Tracheal epithelial cell (primary cell): ENCODE results near the gene VIPAS39. TPM values are rescaled to one million over a fixed set of nuclear protein-coding genes. Genes with fewer than 3 reads are reported as not detected.

Source experiments
- total RNA-seq: library from RNA; depleted of rRNA; stranded (reverse); fragments of >200 nt; gene quantifications from 2 replicates; pipeline ENCODE4 v1.2.1, GENCODE V29; 2014

VIPAS39 gene
- 12.4 and 17.8 TPM in 2 replicates for total RNA-seq

DNA sequence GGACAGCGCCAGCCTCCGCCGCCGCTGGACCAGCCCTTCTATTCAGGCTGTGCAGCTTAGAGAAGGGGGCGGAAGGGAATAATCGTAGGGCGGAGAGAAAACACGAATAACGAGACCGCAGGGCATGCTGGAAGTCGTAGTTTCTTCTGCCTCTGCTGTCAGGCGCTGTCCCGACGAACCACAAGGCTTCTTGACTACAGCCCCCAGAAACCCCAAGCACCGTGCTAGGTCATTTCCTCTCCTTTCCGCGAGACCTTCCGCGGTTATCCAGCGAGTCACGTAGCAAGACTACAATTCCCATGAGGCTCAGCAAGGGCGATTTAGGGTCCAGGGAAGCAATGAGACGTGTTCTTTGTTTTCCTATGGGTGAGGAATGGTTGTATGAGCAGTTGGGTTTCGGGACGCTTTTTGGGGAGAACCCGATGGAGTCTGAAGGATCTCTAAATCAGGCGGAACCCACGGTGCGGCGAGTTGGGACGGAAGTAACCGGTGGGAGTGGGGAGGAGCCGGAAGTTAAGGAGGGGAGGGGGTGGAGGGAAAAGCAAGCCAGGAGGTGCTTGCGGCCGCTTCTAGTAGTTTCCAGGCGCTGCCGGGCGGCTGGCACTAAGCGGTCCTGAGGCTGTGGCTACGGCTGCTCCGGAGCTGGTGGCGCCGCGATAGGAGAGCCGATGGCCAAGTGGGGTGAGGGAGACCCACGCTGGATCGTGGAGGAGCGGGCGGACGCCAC, at the start of gene VIPAS39, which contains the start of gene AHSA1:
TSS of gene VIPAS39 (minus strand) at position 80 of the 727 bp plus-strand sequence. CDS start 3,499 bp downstream, outside the sequence.
TSS of gene AHSA1 (plus strand) at position 572 of the 727 bp plus-strand sequence. CDS start at position 669, 97 bp downstream.

DNA sequence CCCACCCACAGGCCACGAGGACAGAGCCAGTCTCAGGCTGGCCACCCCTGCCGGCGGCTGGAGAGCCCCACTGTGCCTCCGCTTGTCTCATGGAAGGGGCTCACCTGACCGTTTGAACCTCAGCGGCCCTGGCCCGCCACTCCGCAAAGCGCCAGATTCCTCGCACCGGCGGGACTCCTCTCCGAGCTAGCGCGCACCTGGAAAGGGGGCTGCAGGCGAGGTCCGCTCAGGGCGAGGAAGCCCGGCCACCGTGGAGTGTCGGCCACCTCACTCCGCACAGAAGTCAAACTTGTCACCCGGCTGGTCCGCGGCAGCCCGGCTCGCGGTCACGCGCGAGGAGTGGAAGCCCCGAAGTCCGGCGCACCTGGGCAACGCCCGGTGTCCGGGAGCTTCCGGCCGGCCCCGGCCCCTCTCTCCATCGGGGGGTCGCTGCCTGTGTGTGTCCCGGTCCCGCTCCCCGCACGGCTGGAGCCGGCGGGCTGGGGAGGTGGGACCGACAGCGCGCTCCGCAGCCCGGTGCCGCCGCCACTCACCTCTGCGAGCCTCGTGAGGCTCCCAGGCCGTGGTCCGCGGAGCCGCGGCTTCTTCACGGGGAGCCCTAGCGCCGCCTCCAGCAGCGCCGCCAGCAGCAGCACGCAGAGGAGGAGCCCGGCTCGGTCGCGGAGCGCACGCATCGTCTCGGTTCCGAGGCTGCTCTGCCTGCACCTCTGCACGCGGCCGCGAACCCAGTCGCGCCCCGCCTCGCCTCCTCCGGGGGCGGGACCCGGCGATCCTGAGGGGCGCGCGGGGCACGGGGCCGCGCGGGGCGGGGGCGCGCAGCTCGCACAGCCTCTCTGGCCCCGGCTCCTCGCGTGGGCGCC, 40.9 kb upstream of the VIPAS39 start, which contains the start of gene ISM2:
TSS of gene ISM2 (minus strand) at position 697 of the 860 bp plus-strand sequence. CDS start at position 674, 23 bp downstream.

DNA sequence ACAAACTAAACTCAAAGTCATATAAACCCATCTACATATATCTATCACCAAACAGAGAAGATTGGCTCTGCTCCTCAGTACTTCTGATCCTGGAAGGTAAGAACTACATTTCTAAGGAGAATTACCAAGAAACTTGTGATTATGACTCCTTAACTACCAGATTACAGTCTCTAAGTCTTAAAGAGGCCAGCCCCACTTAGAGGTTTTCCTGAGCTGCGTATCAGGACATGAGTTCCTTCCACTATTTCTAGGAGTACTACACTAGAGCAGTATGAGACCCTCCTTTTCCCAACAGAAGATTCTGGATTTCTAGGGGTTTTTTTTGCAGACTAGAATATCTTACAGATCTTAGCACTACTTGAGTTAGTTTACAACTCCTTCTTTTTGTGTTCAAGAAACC, 34.0 kb downstream of the VIPAS39 start, which contains the start of gene NOXRED1:
TSS of gene NOXRED1 (minus strand) at position 101 of the 400 bp plus-strand sequence. CDS start 634 bp downstream, outside the sequence.

DNA sequence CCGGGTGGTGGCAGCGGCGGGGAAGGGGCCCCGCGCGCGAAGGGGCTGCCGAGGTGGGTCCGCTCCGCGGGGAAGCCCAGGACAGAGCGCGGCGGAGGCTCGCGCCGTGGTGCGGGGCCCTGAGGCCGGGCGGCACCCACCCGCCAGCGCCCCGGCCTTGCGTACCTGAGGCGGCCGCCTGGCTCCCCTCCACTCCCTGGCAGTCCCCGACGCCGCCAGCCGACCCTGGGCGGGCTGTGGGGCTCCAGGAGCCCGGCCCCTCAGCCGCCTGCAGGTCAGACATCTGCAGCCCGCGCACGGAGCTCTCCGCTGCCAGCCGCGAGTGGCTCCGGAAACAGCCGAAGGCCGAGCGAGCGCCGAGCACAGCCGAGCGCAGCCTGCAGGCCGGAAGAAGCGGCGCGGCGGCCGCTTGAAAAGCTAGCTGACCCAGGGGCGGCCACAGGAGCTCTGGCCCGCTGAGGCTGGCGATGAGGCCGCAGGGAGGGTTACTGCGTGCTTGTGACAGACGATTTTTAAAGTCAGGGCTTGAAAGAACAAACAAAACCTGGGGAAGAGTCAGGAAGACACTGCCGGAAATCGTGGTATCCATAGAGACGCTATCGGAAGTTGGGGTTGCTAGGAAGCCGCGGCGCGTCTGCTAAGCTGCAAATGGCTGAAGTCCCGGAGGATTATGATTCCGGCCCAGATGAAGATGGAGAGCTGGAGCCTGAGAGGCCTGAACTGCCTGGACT, 80.5 kb downstream of the VIPAS39 start, which contains the start of the genes SAMD15 and TMED8:
TSS of gene SAMD15 (plus strand) at position 609 of the 731 bp plus-strand sequence. CDS start at position 649, 40 bp downstream.
TSS of gene TMED8 (minus strand) at position 324 of the 731 bp plus-strand sequence. CDS start at position 283, 41 bp downstream.

Other genes with a start within 250 kb of the VIPAS39 start
- gene NGB, start 186.4 kb downstream of the VIPAS39 start, total RNA-seq, result 0.24 TPM in 1 of 2 replicates, not detected in the other
- gene POMT2, start 136.7 kb downstream of the VIPAS39 start, total RNA-seq, result 9.2 and 12.0 TPM in 2 replicates
- gene GSTZ1, start 136.6 kb downstream of the VIPAS39 start, total RNA-seq, result 33.0 and 48.8 TPM in 2 replicates
- 8.9 and 9.8 TPM in 2 replicates for gene TMED8, start 80.5 kb downstream of the VIPAS39 start, total RNA-seq
- gene SAMD15, start 80.2 kb downstream of the VIPAS39 start, total RNA-seq, result 0.21 and 0.72 TPM in 2 replicates
- 0.72 TPM in 1 of 2 replicates, not detected in the other for gene NOXRED1, start 34.1 kb downstream of the VIPAS39 start, total RNA-seq
- gene AHSA1, start 492 bp upstream of the VIPAS39 start, total RNA-seq, result 133 and 149 TPM in 2 replicates
- gene ISM2, start 41.2 kb upstream of the VIPAS39 start, total RNA-seq, result under 0.01 and 0.21 TPM in 2 replicates
- 26.9 and 42.7 TPM in 2 replicates for gene SPTLC2, start 159.0 kb upstream of the VIPAS39 start, total RNA-seq